Measurements from ENCODE around the gene PLSCR5. TPM values are rescaled to one million over a fixed set of nuclear protein-coding genes. Genes with fewer than 3 reads are reported as not detected.

PLSCR5 gene
- polyA plus RNA-seq, 1 donor (not counting 4 experiments of a cell fraction or from before 2014, with no cell fraction given), result not detected

DNA sequence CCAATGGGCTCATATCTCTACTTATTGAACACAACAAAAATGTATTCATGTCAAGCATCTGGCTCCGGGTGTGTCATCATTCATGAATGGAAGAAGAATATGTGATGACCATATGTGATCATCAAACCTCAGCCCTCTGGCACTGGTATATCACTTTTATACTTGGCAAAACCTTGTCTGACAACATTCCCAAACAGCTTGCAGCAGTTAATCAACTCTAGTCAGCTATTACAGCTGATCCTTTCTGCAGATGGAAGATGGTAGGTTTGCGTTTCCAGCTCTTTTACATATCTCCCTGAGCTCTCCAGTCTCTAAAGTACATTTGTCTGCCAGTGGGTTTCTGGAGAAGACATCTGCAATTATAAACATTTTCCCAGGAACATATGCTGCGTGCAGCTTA, 6.6 kb downstream of the PLSCR5 start:
- H4K20me1 ChIP-seq (ENCODE audit: control insufficient read depth, extremely low read depth, insufficient read depth, low read length), result no peaks in the 10 kb centered on the region
- no peaks in the 10 kb centered on the region for H3K27me3 ChIP-seq (ENCODE audit: control insufficient read depth, extremely low read depth, insufficient read depth, low read length)
- H2AFZ ChIP-seq (ENCODE audit: control insufficient read depth, low read length), result peak overlapping the region; percentile 4
- no peaks in the 10 kb centered on the region for H3K36me3 ChIP-seq (ENCODE audit: control insufficient read depth in 2 of 2, extremely low read depth in 1 of 2, insufficient read depth in 2 of 2, low read length in 2 of 2)
- H3K9me3 ChIP-seq (ENCODE audit: control insufficient read depth, low read depth, low read length), result no peaks in the 10 kb centered on the region
- TF ChIP-seq, protein P1, sequence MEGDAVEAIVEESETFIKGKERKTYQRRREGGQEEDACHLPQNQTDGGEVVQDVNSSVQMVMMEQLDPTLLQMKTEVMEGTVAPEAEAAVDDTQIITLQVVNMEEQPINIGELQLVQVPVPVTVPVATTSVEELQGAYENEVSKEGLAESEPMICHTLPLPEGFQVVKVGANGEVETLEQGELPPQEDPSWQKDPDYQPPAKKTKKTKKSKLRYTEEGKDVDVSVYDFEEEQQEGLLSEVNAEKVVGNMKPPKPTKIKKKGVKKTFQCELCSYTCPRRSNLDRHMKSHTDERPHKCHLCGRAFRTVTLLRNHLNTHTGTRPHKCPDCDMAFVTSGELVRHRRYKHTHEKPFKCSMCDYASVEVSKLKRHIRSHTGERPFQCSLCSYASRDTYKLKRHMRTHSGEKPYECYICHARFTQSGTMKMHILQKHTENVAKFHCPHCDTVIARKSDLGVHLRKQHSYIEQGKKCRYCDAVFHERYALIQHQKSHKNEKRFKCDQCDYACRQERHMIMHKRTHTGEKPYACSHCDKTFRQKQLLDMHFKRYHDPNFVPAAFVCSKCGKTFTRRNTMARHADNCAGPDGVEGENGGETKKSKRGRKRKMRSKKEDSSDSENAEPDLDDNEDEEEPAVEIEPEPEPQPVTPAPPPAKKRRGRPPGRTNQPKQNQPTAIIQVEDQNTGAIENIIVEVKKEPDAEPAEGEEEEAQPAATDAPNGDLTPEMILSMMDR (optimal IDR thresholded peaks at IDR 0.05 in 1 of 3, IDR thresholded peaks at IDR 0.05 in 1 of 3, conservative IDR thresholded peaks at IDR 0.05 in 1 of 3; ENCODE audit: extremely low read depth in 1 of 3, insufficient read depth in 2 of 3, low read length in 3 of 3), result no peak
- TF ChIP-seq EZH2 (IDR thresholded peaks at IDR 0.05; ENCODE audit: low read length), result no peak
- H3K4me2 ChIP-seq (ENCODE audit: control insufficient read depth, extremely low read depth, insufficient read depth, low read depth, low read length), result peak overlapping the region; percentile 2
- H3K27ac ChIP-seq (ENCODE audit: control insufficient read depth, insufficient read depth, low read length), result no peak overlapping the region
- H3K79me2 ChIP-seq (ENCODE audit: control insufficient read depth, insufficient read depth, low read length), result no peaks in the 10 kb centered on the region
- no peak overlapping the region for H3K4me3 ChIP-seq (ENCODE audit: control insufficient read depth in 2 of 3, extremely low read depth in 1 of 3, insufficient read depth in 2 of 3, low read depth in 1 of 3, low read length in 3 of 3)
- dilution Hi-C loops (cut with MboI; ENCODE audit: extremely low pct_ligation_motif_present, low sequenced_read_pairs), result no loop called here
- H3K9me1 ChIP-seq (ENCODE audit: control insufficient read depth, extremely low read depth, insufficient read depth, low read length), result no peaks in the 10 kb centered on the region
- no peak overlapping the region for H3K9ac ChIP-seq (ENCODE audit: control insufficient read depth, extremely low read depth, insufficient read depth, low read length)
- H3K4me1 ChIP-seq (ENCODE audit: control insufficient read depth, extremely low read depth, insufficient read depth, low read length), result peaks cover 5% of the 10 kb centered on the region
- FAIRE-seq, result peak; percentile 66
- DNase-seq (ENCODE audit: low read depth, low spot score), result no peak

DNA sequence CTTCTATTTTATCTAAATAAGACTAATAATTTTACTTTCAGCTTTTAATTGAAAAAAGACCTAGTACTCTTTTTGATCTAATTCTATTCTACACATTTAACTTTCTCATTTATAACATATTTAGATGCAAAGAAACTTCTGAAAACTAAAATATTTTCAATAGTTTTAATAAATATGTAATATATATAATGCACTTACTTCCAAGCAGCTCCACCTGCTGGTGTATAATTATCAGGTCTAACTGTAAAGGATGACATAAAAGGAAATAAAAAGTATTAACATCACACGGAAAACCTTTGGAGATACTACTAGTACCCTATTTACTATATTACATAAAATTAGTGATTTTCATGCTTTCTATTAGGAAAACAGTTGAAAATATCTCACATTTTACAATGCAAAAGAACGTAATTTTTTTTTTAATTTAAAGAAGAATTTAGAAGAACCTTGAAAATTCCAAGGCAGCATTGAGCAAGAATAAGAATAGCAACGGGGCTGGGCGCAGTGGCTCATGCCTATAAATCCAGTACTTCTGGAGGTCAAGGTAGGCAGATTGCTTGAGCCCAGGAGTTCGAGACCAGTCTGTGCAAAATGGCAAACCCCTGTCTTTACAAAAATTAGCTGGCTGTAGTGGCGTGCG, 10.2 kb downstream of the PLSCR5 start:
- DNase-seq (ENCODE audit: low read depth, low spot score), result no peak
- no peaks in the 10 kb centered on the region for H3K27me3 ChIP-seq (ENCODE audit: control insufficient read depth, extremely low read depth, insufficient read depth, low read length)
- no peak overlapping the region for H3K4me2 ChIP-seq (ENCODE audit: control insufficient read depth, extremely low read depth, insufficient read depth, low read depth, low read length)

More for the DNA sequence above, 10.2 kb downstream of the PLSCR5 start:
- Histone ChIP-seq H3K4me3 (ENCODE audit: control insufficient read depth in 2 of 3, extremely low read depth in 1 of 3, insufficient read depth in 2 of 3, low read depth in 1 of 3, low read length in 3 of 3) (no peak overlapping the region), H3K9me1 (ENCODE audit: control insufficient read depth, extremely low read depth, insufficient read depth, low read length) (no peaks in the 10 kb centered on the region), H3K9me3 (ENCODE audit: control insufficient read depth, low read depth, low read length) (no peaks in the 10 kb centered on the region), H2AFZ (ENCODE audit: control insufficient read depth, low read length) (no peak overlapping the region), H3K36me3 (ENCODE audit: control insufficient read depth in 2 of 2, extremely low read depth in 1 of 2, insufficient read depth in 2 of 2, low read length in 2 of 2) (no peaks in the 10 kb centered on the region), H3K27ac (ENCODE audit: control insufficient read depth, insufficient read depth, low read length) (no peak overlapping the region), H3K79me2 (ENCODE audit: control insufficient read depth, insufficient read depth, low read length) (no peaks in the 10 kb centered on the region), H4K20me1 (ENCODE audit: control insufficient read depth, extremely low read depth, insufficient read depth, low read length) (no peaks in the 10 kb centered on the region), H3K4me1 (ENCODE audit: control insufficient read depth, extremely low read depth, insufficient read depth, low read length) (peaks cover 5% of the 10 kb centered on the region), H3K9ac (ENCODE audit: control insufficient read depth, extremely low read depth, insufficient read depth, low read length) (no peak overlapping the region)
- dilution Hi-C loops (cut with MboI; ENCODE audit: extremely low pct_ligation_motif_present, low sequenced_read_pairs), result no loop called here
- TF ChIP-seq, protein P1 (optimal IDR thresholded peaks at IDR 0.05 in 1 of 3, IDR thresholded peaks at IDR 0.05 in 1 of 3, conservative IDR thresholded peaks at IDR 0.05 in 1 of 3; ENCODE audit: extremely low read depth in 1 of 3, insufficient read depth in 2 of 3, low read length in 3 of 3), result peak in 1 of 3 experiments; percentile 23
- TF ChIP-seq EZH2 (IDR thresholded peaks at IDR 0.05; ENCODE audit: low read length), result no peak
- FAIRE-seq, result no peak

Measured in keratinocyte (primary cell).